Upper lobe of left lung (tissue), 6 donors: ENCODE results near the gene SND1. TPM values are rescaled to one million over a fixed set of nuclear protein-coding genes. Genes with fewer than 3 reads are reported as not detected.

Experiments used
- ATAC-seq, 2 donors: fragments of 200-7000 bp; cut with Tn5 transposase; one replicate each; pipeline ENCODE4 v1.9.1; 2022; ENCODE audit warnings: mild to moderate bottlenecking in 2 of 2, moderate library complexity in 2 of 2; ENCODE audit not compliant: low FRiP score in 2 of 2
- DNase-seq, 2 donors: peaks; one replicate each; pipeline ENCODE4 v3.0.0-alpha.2; 2019 to 2020
- H3K27ac ChIP-seq, 4 donors: fragments of 200-600 bp; sonication (generic); one replicate each; pipeline ENCODE4 v1.5.1; 2016 to 2019
- H3K27me3 ChIP-seq, 4 donors: fragments of 200-600 bp; sonication (generic); one replicate each; pipeline ENCODE4 v1.5.1; 2017 to 2019
- H3K36me3 ChIP-seq, 4 donors: fragments of 200-600 bp; sonication (generic); one replicate each; pipeline ENCODE4 v1.5.1; 2016 to 2019
- H3K4me1 ChIP-seq, 4 donors: fragments of 200-600 bp; sonication (generic); one replicate each; pipeline ENCODE4 v1.5.1; 2018 to 2019
- H3K4me3 ChIP-seq, 4 donors: fragments of 200-600 bp; sonication (generic); one replicate each; pipeline ENCODE4 v1.5.1; 2017 to 2019; ENCODE audit warnings: mild to moderate bottlenecking in 2 of 4, moderate library complexity in 1 of 4
- H3K9me3 ChIP-seq, 4 donors: fragments of 200-600 bp; sonication (generic); one replicate each; pipeline ENCODE4 v1.5.1; 2018 to 2019
- CTCF ChIP-seq, 6 experiments: fragments of 450-650 bp in 4 of 6; fragments of 200-600 bp in 2 of 6; sonication (generic) in 2 of 6; IDR thresholded peaks; one replicate each; pipeline ENCODE4 v1.5.1; 2016 to 2019; ENCODE audit warnings: antibody characterized with exemption in 6 of 6
- EP300 ChIP-seq, 4 donors: sonication (generic); formaldehyde crosslinking; IDR thresholded peaks; one replicate each; pipeline ENCODE4 v1.5.1; 2017; ENCODE audit warnings: antibody characterized with exemption in 4 of 4, control low read depth in 2 of 4
- POLR2A ChIP-seq, 4 donors: fragments of 450-650 bp; IDR thresholded peaks; one replicate each; pipeline ENCODE4 v1.5.1; 2016 to 2017; ENCODE audit warnings: antibody characterized with exemption in 4 of 4, mild to moderate bottlenecking in 2 of 4
- POLR2AphosphoS5 ChIP-seq, 2 donors: sonication (generic); formaldehyde crosslinking; IDR thresholded peaks; one replicate each; pipeline ENCODE4 v1.5.1; 2017; ENCODE audit warnings: antibody characterized with exemption in 2 of 2
- WGBS, 2 donors: methylation state at CpG; one replicate each; pipeline ENCODE4 v1.1.5; 2017 to 2018; 5-methylcytosine and 5-hydroxymethylcytosine counted together
- total RNA-seq, 6 donors: library from RNA; depleted of rRNA in 4 of 6; stranded (reverse); fragments of >200 nt in 4 of 6; gene quantifications; one replicate each; pipeline versions ENCODE4 v1.1.0 to v1.2.1, GENCODE V29; 2016 to 2021
- donor health status: DM: no; HTN: no; CAD: no; lungs with moderate emphysema.
- donor health status: DM: no; HTN: yes; CAD: no; lungs with severe emphysema.

Gene SND1
- total RNA-seq, 6 donors from 2014 or later, result 107 to 167 (median 121) TPM

- WGBS, 2 donors, result 71 to 76% methylated on average over 5 of the region's 5 CpGs
- no peak for TF ChIP-seq EP300 (IDR thresholded peaks at IDR 0.05)
- no peak for TF ChIP-seq CTCF (IDR thresholded peaks at IDR 0.05)
- no peak for TF ChIP-seq POLR2A (IDR thresholded peaks at IDR 0.05)
- TF ChIP-seq POLR2AphosphoS5 (IDR thresholded peaks at IDR 0.05), result no peak
- peaks cover 0 to 28% (median 7%) of the 10 kb centered on the region in 4 donors for H3K4me1 ChIP-seq
- H3K36me3 ChIP-seq, result peaks cover 0 to 3% (median 0%) of the 10 kb centered on the region in 4 donors
- H3K9me3 ChIP-seq, result no peaks in the 10 kb centered on the region
- ATAC-seq (no peak), DNase-seq (no peak)
- no peak overlapping the region for H3K27ac ChIP-seq
- no peak overlapping the region for H3K4me3 ChIP-seq
- H3K27me3 ChIP-seq, result no peaks in the 10 kb centered on the region
Measured at GRCh38 chr7:127953423-127954356, 301.7 kb downstream of the SND1 start.

- ATAC-seq (no peak), DNase-seq (no peak)
- Histone ChIP-seq H3K27me3 (no peaks in the 10 kb centered on the region), H3K4me1 (peaks cover 0 to 25% (median 7%) of the 10 kb centered on the region in 4 donors), H3K36me3 (peaks cover 0 to 3% (median 0%) of the 10 kb centered on the region in 4 donors), H3K9me3 (no peaks in the 10 kb centered on the region), H3K4me3 (no peak overlapping the region), H3K27ac (no peak overlapping the region)
- WGBS, 2 donors, result 57 to 65% methylated on average over 2 of the region's 2 CpGs
- TF ChIP-seq POLR2AphosphoS5 (IDR thresholded peaks at IDR 0.05) (no peak), CTCF (IDR thresholded peaks at IDR 0.05) (no peak), EP300 (IDR thresholded peaks at IDR 0.05) (no peak)
Measured at GRCh38 chr7:127954357-127954748, 302.4 kb downstream of the SND1 start.

- no peaks in the 10 kb centered on the region for H3K27me3 ChIP-seq
- no peak for ATAC-seq
Measured at GRCh38 chr7:127955051-127955531, 303.1 kb downstream of the SND1 start.

GRCh38 chr7:127957886-127958285 is 305.9 kb downstream of the SND1 start:
- TF ChIP-seq CTCF (IDR thresholded peaks at IDR 0.05) (no peak), POLR2A (IDR thresholded peaks at IDR 0.05) (no peak), EP300 (IDR thresholded peaks at IDR 0.05) (no peak), POLR2AphosphoS5 (IDR thresholded peaks at IDR 0.05) (no peak)
- peaks cover 0 to 14% (median 2%) of the 10 kb centered on the region in 4 donors for H3K4me1 ChIP-seq
- H3K4me3 ChIP-seq, result no peak overlapping the region
- DNase-seq, result no peak
- no peak overlapping the region for H3K27ac ChIP-seq
- H3K36me3 ChIP-seq, result peaks cover 0 to 3% (median 0%) of the 10 kb centered on the region in 4 donors
- H3K27me3 ChIP-seq, result no peaks in the 10 kb centered on the region
- no peak for ATAC-seq
- no peaks in the 10 kb centered on the region for H3K9me3 ChIP-seq
- 75 to 97% methylated on average over 5 of the region's 5 CpGs for WGBS, 2 donors

More at GRCh38 chr7:127955051-127955531, 303.1 kb downstream of the SND1 start:
- DNase-seq, result no peak
- TF ChIP-seq EP300 (IDR thresholded peaks at IDR 0.05) (no peak), POLR2A (IDR thresholded peaks at IDR 0.05) (no peak), POLR2AphosphoS5 (IDR thresholded peaks at IDR 0.05) (no peak), CTCF (IDR thresholded peaks at IDR 0.05) (no peak)
- WGBS, 2 donors, result 80% methylated on average over 7 of the region's 7 CpGs
- peaks cover 0 to 18% (median 2%) of the 10 kb centered on the region in 4 donors for H3K4me1 ChIP-seq
- H3K36me3 ChIP-seq, result peaks cover 0 to 3% (median 0%) of the 10 kb centered on the region in 4 donors
- no peaks in the 10 kb centered on the region for H3K9me3 ChIP-seq
- no peak overlapping the region for H3K4me3 ChIP-seq
- H3K27ac ChIP-seq, result no peak overlapping the region
